ENCODE results near the gene PPHLN1.

PPHLN1 gene

GRCh38 chr12:42325653-42326474, at the start of gene PPHLN1, which contains the start of gene ZCRB1:
Gene PPHLN1 (plus strand): TSS chr12:42326167. CDS start chr12:42335903, 9,736 bp downstream.
Gene ZCRB1 (minus strand): TSS chr12:42326094. CDS start chr12:42324102, 1,992 bp downstream.
- DNase-seq = peak; percentile 84

- no peak for DNase-seq
Measured at GRCh38 chr12:42277396-42278127, 48.4 kb upstream of the PPHLN1 start.

- DNase-seq = no peak
Measured at GRCh38 chr12:42278128-42278510, 47.8 kb upstream of the PPHLN1 start.

- DNase-seq = no peak
Measured at GRCh38 chr12:42281278-42281677, 44.7 kb upstream of the PPHLN1 start.

GRCh38 chr12:42281844-42282243, 44.1 kb upstream of the PPHLN1 start:
- no peak for DNase-seq

GRCh38 chr12:42282294-42282693, 43.7 kb upstream of the PPHLN1 start:
- DNase-seq = no peak

- DNase-seq = no peak
Measured at GRCh38 chr12:42283739-42284138, 42.2 kb upstream of the PPHLN1 start.

- no peak for DNase-seq
Measured at GRCh38 chr12:42284157-42284556, 41.8 kb upstream of the PPHLN1 start.

GRCh38 chr12:42284876-42285275, 41.1 kb upstream of the PPHLN1 start:
- DNase-seq = no peak

- DNase-seq = no peak
Measured at GRCh38 chr12:42285431-42285830, 40.5 kb upstream of the PPHLN1 start.

GRCh38 chr12:42286741-42287140, 39.2 kb upstream of the PPHLN1 start:
- DNase-seq = no peak

GRCh38 chr12:42288544-42288943, 37.4 kb upstream of the PPHLN1 start:
- no peak for DNase-seq

GRCh38 chr12:42291680-42292079, 34.3 kb upstream of the PPHLN1 start:
- no peak for DNase-seq

- DNase-seq = no peak
Measured at GRCh38 chr12:42296503-42297109, 29.4 kb upstream of the PPHLN1 start.

GRCh38 chr12:42298887-42299286, 27.1 kb upstream of the PPHLN1 start:
- no peak for DNase-seq

- DNase-seq = no peak
Measured at GRCh38 chr12:42299392-42300308, 26.3 kb upstream of the PPHLN1 start.

GRCh38 chr12:42306297-42306696, 19.7 kb upstream of the PPHLN1 start:
- DNase-seq = no peak

- no peak for DNase-seq
Measured at GRCh38 chr12:42308390-42308789, 17.6 kb upstream of the PPHLN1 start.

- DNase-seq = no peak
Measured at GRCh38 chr12:42309996-42310395, 16.0 kb upstream of the PPHLN1 start.

GRCh38 chr12:42315108-42315507, 10.9 kb upstream of the PPHLN1 start:
- no peak for DNase-seq

GRCh38 chr12:42320796-42321195, 5.2 kb upstream of the PPHLN1 start:
- DNase-seq = no peak

- no peak for DNase-seq
Measured at GRCh38 chr12:42322567-42322966, 3.4 kb upstream of the PPHLN1 start.

GRCh38 chr12:42323856-42324255, 2.1 kb upstream of the PPHLN1 start:
- DNase-seq = no peak
